Body of pancreas (tissue), 4 donors: ENCODE data around the gene SIX5.

Experiments
- CTCF ChIP-seq, 7 experiments: fragments of 450-650 bp in 4 of 7; fragments of 200-600 bp in 3 of 7; sonication (generic) in 3 of 7; IDR thresholded peaks; one replicate each; pipeline ENCODE4 v1.5.1; 2016 to 2019; ENCODE audit warnings: antibody characterized with exemption in 7 of 7
- POLR2A ChIP-seq, 3 donors: fragments of 450-650 bp; IDR thresholded peaks; one replicate each; pipeline ENCODE4 v1.6.1; 2016; ENCODE audit warnings: antibody characterized with exemption in 3 of 3, mild to moderate bottlenecking in 2 of 3

- TF ChIP-seq POLR2A (IDR thresholded peaks at IDR 0.05), result no peak
- TF ChIP-seq CTCF (IDR thresholded peaks at IDR 0.05), result no peak
These were observed 3.9 kb upstream of the SIX5 start for GRCh38 chr19:45772912-45773311.
